ENCODE results near the gene BGN. TPM values are rescaled to one million over a fixed set of nuclear protein-coding genes. Genes with fewer than 3 reads are reported as not detected.

The BGN gene
- total RNA-seq, 2 donors from 2014 or later, result 16.9 to 174 TPM

GRCh38 chrX:153549231-153549630 is 54.5 kb downstream of the BGN start:
- DNase-seq (ENCODE audit: low spot score), result no peak
- Histone ChIP-seq H3K9me3 (no peaks in the 10 kb centered on the region), H3K27me3 (replicated peaks; ENCODE audit: insufficient read depth) (no peaks in the 10 kb centered on the region), H3K4me1 (replicated peaks) (no peaks in the 10 kb centered on the region), H3K4me3 (no peak overlapping the region), H3K27ac (no peak overlapping the region), H3K36me3 (no peaks in the 10 kb centered on the region)
- intact Hi-C loops (cut with DNase I), result no loop called here
- TF ChIP-seq, protein P1, sequence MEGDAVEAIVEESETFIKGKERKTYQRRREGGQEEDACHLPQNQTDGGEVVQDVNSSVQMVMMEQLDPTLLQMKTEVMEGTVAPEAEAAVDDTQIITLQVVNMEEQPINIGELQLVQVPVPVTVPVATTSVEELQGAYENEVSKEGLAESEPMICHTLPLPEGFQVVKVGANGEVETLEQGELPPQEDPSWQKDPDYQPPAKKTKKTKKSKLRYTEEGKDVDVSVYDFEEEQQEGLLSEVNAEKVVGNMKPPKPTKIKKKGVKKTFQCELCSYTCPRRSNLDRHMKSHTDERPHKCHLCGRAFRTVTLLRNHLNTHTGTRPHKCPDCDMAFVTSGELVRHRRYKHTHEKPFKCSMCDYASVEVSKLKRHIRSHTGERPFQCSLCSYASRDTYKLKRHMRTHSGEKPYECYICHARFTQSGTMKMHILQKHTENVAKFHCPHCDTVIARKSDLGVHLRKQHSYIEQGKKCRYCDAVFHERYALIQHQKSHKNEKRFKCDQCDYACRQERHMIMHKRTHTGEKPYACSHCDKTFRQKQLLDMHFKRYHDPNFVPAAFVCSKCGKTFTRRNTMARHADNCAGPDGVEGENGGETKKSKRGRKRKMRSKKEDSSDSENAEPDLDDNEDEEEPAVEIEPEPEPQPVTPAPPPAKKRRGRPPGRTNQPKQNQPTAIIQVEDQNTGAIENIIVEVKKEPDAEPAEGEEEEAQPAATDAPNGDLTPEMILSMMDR (IDR thresholded peaks at IDR 0.05), result no peak
- TF ChIP-seq POLR2A (IDR thresholded peaks at IDR 0.05) (no peak), POLR2AphosphoS5 (IDR thresholded peaks at IDR 0.05) (no peak)
- WGBS, result 83% methylated on average over 11 of the region's 17 CpGs

GRCh38 chrX:153549807-153550206 is 55.0 kb downstream of the BGN start:
- TF ChIP-seq POLR2A (IDR thresholded peaks at IDR 0.05) (no peak), POLR2AphosphoS5 (IDR thresholded peaks at IDR 0.05) (no peak)
- TF ChIP-seq, protein P1 (IDR thresholded peaks at IDR 0.05), result no peak
- Histone ChIP-seq H3K9me3 (no peaks in the 10 kb centered on the region), H3K4me1 (replicated peaks) (no peaks in the 10 kb centered on the region), H3K36me3 (no peaks in the 10 kb centered on the region), H3K4me3 (no peak overlapping the region), H3K27me3 (replicated peaks; ENCODE audit: insufficient read depth) (no peaks in the 10 kb centered on the region), H3K27ac (no peak overlapping the region)
- intact Hi-C loops (cut with DNase I), result loop anchor here (10.0 kb wide), 1 partner anchor 155 kb away; no protein-coding TSS in a partner anchor
- DNase-seq (ENCODE audit: low spot score), result no peak
- 89% methylated on average over 16 of the region's 16 CpGs for WGBS

DNA sequence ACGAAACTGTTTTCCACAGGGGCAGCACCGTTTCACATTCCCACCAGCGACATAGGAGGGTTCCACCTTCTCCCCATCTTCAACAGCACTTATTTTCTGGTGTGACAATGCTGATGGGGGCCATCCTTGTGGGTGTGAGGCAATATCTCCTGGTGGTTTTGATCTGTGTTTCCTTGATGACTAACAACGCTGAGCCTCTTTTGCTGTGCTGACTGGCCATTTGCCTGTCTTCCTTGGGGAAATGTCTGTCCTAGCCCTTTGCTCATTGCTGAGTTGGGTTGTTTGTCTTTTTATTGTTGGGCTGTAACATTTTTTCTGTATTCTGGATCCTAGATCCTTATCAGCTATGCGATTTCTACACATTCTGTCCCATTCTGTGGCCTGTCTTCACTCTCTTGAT is 56.4 kb downstream of the BGN start:
- WGBS, result 67% methylated on average over 5 of the region's 5 CpGs
- intact Hi-C loops (cut with DNase I), result loop anchor here (10.0 kb wide), 1 partner anchor 154 kb away; no protein-coding TSS in a partner anchor
- no peak for DNase-seq (ENCODE audit: low spot score)

DNA sequence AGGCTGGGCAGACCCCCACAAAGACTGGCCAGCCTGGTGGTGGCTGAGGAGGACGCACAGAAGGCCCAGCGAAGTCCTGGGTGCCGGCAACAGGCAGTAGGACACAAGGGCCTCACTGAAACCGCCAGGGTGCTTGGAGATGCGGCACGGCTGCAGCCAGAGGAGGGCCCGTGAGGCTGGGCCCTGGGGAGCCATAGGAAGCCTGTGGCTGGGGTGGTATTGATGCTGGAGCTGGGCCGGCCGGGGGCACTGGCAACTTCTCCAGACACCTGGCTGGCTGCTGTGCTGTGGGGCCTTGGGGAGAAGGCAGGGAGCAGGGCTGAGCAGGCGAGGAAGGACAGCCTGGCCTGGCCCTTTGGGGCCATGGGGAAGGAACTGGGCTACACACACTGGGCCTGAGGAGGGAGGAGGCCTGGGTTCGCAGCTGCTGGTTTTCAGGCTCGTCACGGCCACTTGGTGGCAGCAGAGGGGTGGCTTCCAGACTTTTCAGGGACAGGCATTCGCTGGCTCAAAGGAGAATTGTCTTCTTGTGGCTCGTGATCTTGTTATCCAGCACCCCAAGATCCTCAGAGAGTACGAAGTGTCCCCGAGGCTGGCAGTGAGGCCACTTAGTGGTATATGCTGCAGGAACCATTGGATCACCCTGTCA is 59.9 kb downstream of the BGN start:
- no peaks in the 10 kb centered on the region for H3K36me3 ChIP-seq
- intact Hi-C loops (cut with DNase I), result loop anchor here (10.0 kb wide), 1 partner anchor 150 kb away; no protein-coding TSS in a partner anchor
- no peaks in the 10 kb centered on the region for H3K9me3 ChIP-seq
- DNase-seq (ENCODE audit: low spot score), result peak; percentile 37
- H3K4me1 ChIP-seq (replicated peaks), result no peaks in the 10 kb centered on the region
- WGBS, result 0% methylated on average over 4 of the region's 17 CpGs
- no peaks in the 10 kb centered on the region for H3K27me3 ChIP-seq (replicated peaks; ENCODE audit: insufficient read depth)
- TF ChIP-seq, protein P1 (IDR thresholded peaks at IDR 0.05), result peak in 3 of 4 experiments; percentile 47 to 67 (median 59)
- TF ChIP-seq POLR2AphosphoS5 (IDR thresholded peaks at IDR 0.05), result no peak
- no peak overlapping the region for H3K4me3 ChIP-seq
- no peak overlapping the region for H3K27ac ChIP-seq

More for the DNA sequence above, 56.4 kb downstream of the BGN start:
- no peak for TF ChIP-seq POLR2A (IDR thresholded peaks at IDR 0.05)
- no peak for TF ChIP-seq POLR2AphosphoS5 (IDR thresholded peaks at IDR 0.05)
- TF ChIP-seq, protein P1 (IDR thresholded peaks at IDR 0.05), result no peak
- Histone ChIP-seq H3K27ac (no peak overlapping the region), H3K36me3 (no peaks in the 10 kb centered on the region), H3K27me3 (replicated peaks; ENCODE audit: insufficient read depth) (no peaks in the 10 kb centered on the region), H3K9me3 (no peaks in the 10 kb centered on the region), H3K4me1 (replicated peaks) (no peaks in the 10 kb centered on the region), H3K4me3 (no peak overlapping the region)

- H3K4me3 ChIP-seq, result no peak overlapping the region
- TF ChIP-seq POLR2A (IDR thresholded peaks at IDR 0.05), result no peak
- TF ChIP-seq, protein P1 (IDR thresholded peaks at IDR 0.05), result no peak
- TF ChIP-seq POLR2AphosphoS5 (IDR thresholded peaks at IDR 0.05), result no peak
- DNase-seq (ENCODE audit: low spot score), result no peak
- no peaks in the 10 kb centered on the region for H3K4me1 ChIP-seq (replicated peaks)
- H3K9me3 ChIP-seq, result no peaks in the 10 kb centered on the region
- 100% methylated on average over 1 of the region's 12 CpGs for WGBS
- H3K27me3 ChIP-seq (replicated peaks; ENCODE audit: insufficient read depth), result no peaks in the 10 kb centered on the region
- intact Hi-C loops (cut with DNase I), result loop anchor here (10.0 kb wide), 1 partner anchor 148 kb away; no protein-coding TSS in a partner anchor
- H3K27ac ChIP-seq, result no peak overlapping the region
- H3K36me3 ChIP-seq, result no peaks in the 10 kb centered on the region
Measured at GRCh38 chrX:153556767-153557166, 62.0 kb downstream of the BGN start.

Measured in prostate gland (tissue), 2 donors.